Neural cell (in vitro differentiated cells): ENCODE measurements around the gene DUXB.

ENCODE experiments used
- EP300 ChIP-seq: fragments of 450-650 bp; conservative IDR thresholded peaks from 2 replicates; pipeline ENCODE4 v1.6.1; 2014; ENCODE audit warnings: antibody characterized with exemption, mild to moderate bottlenecking, moderate library complexity; ENCODE audit not compliant: poor library complexity, severe bottlenecking
- EZH2 ChIP-seq: fragments of 200-600, 300-800 bp; shearing (Covaris generic), sonication (generic); IDR thresholded peaks from 2 replicates; pipeline ENCODE4 v1.6.1; 2014; ENCODE audit warnings: antibody characterized with exemption, low read length, borderline replicate concordance, mild to moderate bottlenecking; ENCODE audit not compliant: insufficient read depth, poor library complexity, severe bottlenecking
- POLR2AphosphoS5 ChIP-seq: IDR thresholded peaks from 2 replicates; pipeline ENCODE4 v1.6.1; 2012
- RAD21 ChIP-seq: fragments of 450-650 bp; conservative IDR thresholded peaks from 2 replicates; pipeline ENCODE4 v1.6.1; 2014; ENCODE audit warnings: antibody characterized with exemption, mild to moderate bottlenecking, moderate library complexity
- TF ChIP-seq, protein P1 (sequence below): fragments of 450-650 bp; IDR thresholded peaks from 2 replicates; pipeline ENCODE4 v1.5.1; 2014; ENCODE audit warnings: antibody characterized with exemption, mild to moderate bottlenecking, moderate library complexity; ENCODE audit not compliant: poor library complexity, severe bottlenecking
- TF ChIP-seq, protein P2 (sequence below): IDR thresholded peaks from 2 replicates; pipeline ENCODE4 v1.6.1; 2012; ENCODE audit warnings: borderline replicate concordance

GRCh38 chr16:75714661-75715060, 13.4 kb upstream of the DUXB start:
- TF ChIP-seq POLR2AphosphoS5 = no peak
- TF ChIP-seq EZH2 = no peak
- TF ChIP-seq, protein P1, sequence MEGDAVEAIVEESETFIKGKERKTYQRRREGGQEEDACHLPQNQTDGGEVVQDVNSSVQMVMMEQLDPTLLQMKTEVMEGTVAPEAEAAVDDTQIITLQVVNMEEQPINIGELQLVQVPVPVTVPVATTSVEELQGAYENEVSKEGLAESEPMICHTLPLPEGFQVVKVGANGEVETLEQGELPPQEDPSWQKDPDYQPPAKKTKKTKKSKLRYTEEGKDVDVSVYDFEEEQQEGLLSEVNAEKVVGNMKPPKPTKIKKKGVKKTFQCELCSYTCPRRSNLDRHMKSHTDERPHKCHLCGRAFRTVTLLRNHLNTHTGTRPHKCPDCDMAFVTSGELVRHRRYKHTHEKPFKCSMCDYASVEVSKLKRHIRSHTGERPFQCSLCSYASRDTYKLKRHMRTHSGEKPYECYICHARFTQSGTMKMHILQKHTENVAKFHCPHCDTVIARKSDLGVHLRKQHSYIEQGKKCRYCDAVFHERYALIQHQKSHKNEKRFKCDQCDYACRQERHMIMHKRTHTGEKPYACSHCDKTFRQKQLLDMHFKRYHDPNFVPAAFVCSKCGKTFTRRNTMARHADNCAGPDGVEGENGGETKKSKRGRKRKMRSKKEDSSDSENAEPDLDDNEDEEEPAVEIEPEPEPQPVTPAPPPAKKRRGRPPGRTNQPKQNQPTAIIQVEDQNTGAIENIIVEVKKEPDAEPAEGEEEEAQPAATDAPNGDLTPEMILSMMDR = no peak
- no peak for TF ChIP-seq RAD21
- TF ChIP-seq, protein P2, sequence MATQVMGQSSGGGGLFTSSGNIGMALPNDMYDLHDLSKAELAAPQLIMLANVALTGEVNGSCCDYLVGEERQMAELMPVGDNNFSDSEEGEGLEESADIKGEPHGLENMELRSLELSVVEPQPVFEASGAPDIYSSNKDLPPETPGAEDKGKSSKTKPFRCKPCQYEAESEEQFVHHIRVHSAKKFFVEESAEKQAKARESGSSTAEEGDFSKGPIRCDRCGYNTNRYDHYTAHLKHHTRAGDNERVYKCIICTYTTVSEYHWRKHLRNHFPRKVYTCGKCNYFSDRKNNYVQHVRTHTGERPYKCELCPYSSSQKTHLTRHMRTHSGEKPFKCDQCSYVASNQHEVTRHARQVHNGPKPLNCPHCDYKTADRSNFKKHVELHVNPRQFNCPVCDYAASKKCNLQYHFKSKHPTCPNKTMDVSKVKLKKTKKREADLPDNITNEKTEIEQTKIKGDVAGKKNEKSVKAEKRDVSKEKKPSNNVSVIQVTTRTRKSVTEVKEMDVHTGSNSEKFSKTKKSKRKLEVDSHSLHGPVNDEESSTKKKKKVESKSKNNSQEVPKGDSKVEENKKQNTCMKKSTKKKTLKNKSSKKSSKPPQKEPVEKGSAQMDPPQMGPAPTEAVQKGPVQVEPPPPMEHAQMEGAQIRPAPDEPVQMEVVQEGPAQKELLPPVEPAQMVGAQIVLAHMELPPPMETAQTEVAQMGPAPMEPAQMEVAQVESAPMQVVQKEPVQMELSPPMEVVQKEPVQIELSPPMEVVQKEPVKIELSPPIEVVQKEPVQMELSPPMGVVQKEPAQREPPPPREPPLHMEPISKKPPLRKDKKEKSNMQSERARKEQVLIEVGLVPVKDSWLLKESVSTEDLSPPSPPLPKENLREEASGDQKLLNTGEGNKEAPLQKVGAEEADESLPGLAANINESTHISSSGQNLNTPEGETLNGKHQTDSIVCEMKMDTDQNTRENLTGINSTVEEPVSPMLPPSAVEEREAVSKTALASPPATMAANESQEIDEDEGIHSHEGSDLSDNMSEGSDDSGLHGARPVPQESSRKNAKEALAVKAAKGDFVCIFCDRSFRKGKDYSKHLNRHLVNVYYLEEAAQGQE = no peak
- no peak for TF ChIP-seq EP300
